Measurements from ENCODE around the gene ANKRD2. TPM values are rescaled to one million over a fixed set of nuclear protein-coding genes. Genes with fewer than 3 reads are reported as not detected.

ANKRD2 gene
- total RNA-seq, 2 donors from 2014 or later = 0.24 TPM; not detected in 1

- TF ChIP-seq CTCF (IDR thresholded peaks at IDR 0.05) = no peak
- intact Hi-C loops (cut with DNase I) = no loop called here
- Histone ChIP-seq H3K9ac (ENCODE audit: low read depth in 2 of 2, low read length in 2 of 2) (no peak overlapping the region), H3K9me3 (no peaks in the 10 kb centered on the region), H3K36me3 (no peaks in the 10 kb centered on the region), H3K27ac (no peak overlapping the region), H3K4me3 (no peak overlapping the region), H3K4me1 (no peaks in the 10 kb centered on the region), H3K27me3 (no peaks in the 10 kb centered on the region)
- no peak for DNase-seq
These were observed 35.3 kb upstream of the ANKRD2 start for GRCh38 chr10:97537186-97537869.

GRCh38 chr10:97538411-97538810, 34.2 kb upstream of the ANKRD2 start:
- Histone ChIP-seq H3K9me3 (no peaks in the 10 kb centered on the region), H3K4me3 (no peak overlapping the region), H3K36me3 (no peaks in the 10 kb centered on the region), H3K9ac (ENCODE audit: low read depth in 2 of 2, low read length in 2 of 2) (no peak overlapping the region), H3K27me3 (no peaks in the 10 kb centered on the region), H3K4me1 (no peaks in the 10 kb centered on the region), H3K27ac (no peak overlapping the region)
- TF ChIP-seq CTCF (IDR thresholded peaks at IDR 0.05) = no peak
- no peak for DNase-seq
- intact Hi-C loops (cut with DNase I) = no loop called here

- H3K27ac ChIP-seq = no peak overlapping the region
- intact Hi-C loops (cut with DNase I) = no loop called here
These were observed 33.7 kb upstream of the ANKRD2 start for GRCh38 chr10:97538839-97539238.

GRCh38 chr10:97539523-97540200, 32.9 kb upstream of the ANKRD2 start:
- no peaks in the 10 kb centered on the region for H3K9me3 ChIP-seq
- no peak for TF ChIP-seq CTCF (IDR thresholded peaks at IDR 0.05)
- no peaks in the 10 kb centered on the region for H3K27me3 ChIP-seq
- H3K4me1 ChIP-seq = no peaks in the 10 kb centered on the region
- no peaks in the 10 kb centered on the region for H3K36me3 ChIP-seq
- H3K27ac ChIP-seq = no peak overlapping the region
- no peak for DNase-seq
- no peak overlapping the region for H3K9ac ChIP-seq (ENCODE audit: low read depth in 2 of 2, low read length in 2 of 2)
- no peak overlapping the region for H3K4me3 ChIP-seq
- intact Hi-C loops (cut with DNase I) = no loop called here

More at GRCh38 chr10:97538839-97539238, 33.7 kb upstream of the ANKRD2 start:
- Histone ChIP-seq H3K9ac (ENCODE audit: low read depth in 2 of 2, low read length in 2 of 2) (no peak overlapping the region), H3K4me1 (no peaks in the 10 kb centered on the region), H3K4me3 (no peak overlapping the region), H3K9me3 (no peaks in the 10 kb centered on the region), H3K36me3 (no peaks in the 10 kb centered on the region), H3K27me3 (no peaks in the 10 kb centered on the region)
- DNase-seq = no peak
- TF ChIP-seq CTCF (IDR thresholded peaks at IDR 0.05) = no peak

- Histone ChIP-seq H3K27ac (no peak overlapping the region), H3K9me3 (no peaks in the 10 kb centered on the region), H3K27me3 (no peaks in the 10 kb centered on the region), H3K4me3 (no peak overlapping the region), H3K36me3 (no peaks in the 10 kb centered on the region), H3K4me1 (no peaks in the 10 kb centered on the region), H3K9ac (ENCODE audit: low read depth in 2 of 2, low read length in 2 of 2) (no peak overlapping the region)
- no peak for DNase-seq
- intact Hi-C loops (cut with DNase I) = no loop called here
- TF ChIP-seq CTCF (IDR thresholded peaks at IDR 0.05) = no peak
These were observed 31.7 kb upstream of the ANKRD2 start for GRCh38 chr10:97540669-97541500.
